ENCODE measurements around the gene CIAPIN1.
"Not testable (repeated sequence)": the region's sequence is repeated elsewhere in the genome, so short reads cannot be mapped to it uniquely, and the experiment has no call there.

The CIAPIN1 gene

DNA sequence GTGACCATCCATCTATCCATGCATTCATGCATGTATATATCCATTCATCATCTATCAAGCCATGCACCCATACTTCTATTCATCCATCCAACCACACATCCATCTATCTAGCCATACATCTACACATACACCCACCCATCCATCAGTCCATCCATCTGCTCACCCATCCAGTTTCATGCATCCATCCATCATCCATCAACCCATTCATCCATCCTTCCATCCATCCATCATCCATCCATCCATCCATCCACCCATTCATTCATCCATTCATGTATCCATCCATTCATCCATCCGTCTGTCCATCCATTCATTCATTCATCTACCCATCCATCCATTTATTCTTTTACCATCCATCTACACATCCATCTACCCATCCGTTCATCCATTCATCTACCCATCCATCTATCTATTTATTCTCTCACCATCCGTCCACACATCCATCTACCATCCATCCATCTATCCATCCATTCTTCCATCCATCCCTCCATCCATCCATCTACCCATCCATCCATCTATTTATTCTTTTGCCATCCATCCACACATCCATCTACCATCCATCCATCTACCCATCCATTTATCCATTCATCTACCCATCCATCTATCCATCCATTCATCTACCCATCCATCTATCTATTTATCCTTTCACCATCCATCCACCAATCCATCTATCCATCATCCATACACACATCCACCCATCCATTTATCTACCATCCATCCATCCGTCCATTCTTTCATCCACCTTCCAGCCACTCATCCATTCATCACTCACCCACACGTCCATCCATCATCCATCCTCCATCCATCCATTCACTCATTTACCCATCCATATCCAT, 39.4 kb downstream of the CIAPIN1 start:
- DNase-seq (ENCODE audit: low read depth in 2 of 2), result no peak

DNA sequence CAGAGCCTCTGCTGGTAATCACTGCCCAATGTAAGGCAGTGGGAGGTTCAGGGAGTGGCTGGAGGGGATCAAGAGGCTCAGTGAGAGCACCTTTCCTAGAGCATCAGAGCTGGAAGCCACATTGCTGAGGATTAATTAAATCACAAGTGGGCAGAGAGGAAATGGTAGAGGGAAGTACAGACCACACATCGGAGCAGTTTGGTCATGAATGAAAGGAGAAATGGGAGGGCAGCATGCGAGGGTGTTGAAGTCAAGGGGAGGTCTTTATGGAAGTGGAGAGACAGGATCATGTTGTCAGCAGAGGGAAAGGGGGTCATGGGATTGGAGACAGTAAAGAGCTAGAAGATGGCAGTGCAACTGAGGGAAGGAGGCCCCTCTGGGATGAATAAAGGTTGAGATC, 40.3 kb downstream of the CIAPIN1 start:
- no peak for DNase-seq (ENCODE audit: low read depth in 2 of 2)

DNA sequence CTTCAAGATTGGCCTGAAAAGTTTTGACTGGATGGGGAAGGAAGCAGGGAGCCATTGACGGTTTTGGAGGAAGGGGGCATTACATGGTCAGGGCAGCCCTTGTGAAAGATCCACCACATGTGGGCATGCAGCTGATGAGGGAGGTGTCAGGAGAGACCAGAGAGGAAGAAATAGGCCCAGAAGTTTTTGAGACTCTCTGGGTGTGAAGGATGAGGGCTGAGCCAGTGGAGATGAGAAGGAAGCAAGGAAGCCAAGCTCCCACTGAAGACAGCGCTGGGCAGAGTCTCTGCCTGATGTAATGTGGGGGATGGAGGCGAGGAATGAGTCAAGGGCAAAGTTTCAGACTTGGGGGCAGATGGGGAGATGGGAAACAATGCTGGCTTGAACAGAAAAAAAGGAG, 42.1 kb downstream of the CIAPIN1 start:
- no peak for DNase-seq (ENCODE audit: low read depth in 2 of 2)

DNA sequence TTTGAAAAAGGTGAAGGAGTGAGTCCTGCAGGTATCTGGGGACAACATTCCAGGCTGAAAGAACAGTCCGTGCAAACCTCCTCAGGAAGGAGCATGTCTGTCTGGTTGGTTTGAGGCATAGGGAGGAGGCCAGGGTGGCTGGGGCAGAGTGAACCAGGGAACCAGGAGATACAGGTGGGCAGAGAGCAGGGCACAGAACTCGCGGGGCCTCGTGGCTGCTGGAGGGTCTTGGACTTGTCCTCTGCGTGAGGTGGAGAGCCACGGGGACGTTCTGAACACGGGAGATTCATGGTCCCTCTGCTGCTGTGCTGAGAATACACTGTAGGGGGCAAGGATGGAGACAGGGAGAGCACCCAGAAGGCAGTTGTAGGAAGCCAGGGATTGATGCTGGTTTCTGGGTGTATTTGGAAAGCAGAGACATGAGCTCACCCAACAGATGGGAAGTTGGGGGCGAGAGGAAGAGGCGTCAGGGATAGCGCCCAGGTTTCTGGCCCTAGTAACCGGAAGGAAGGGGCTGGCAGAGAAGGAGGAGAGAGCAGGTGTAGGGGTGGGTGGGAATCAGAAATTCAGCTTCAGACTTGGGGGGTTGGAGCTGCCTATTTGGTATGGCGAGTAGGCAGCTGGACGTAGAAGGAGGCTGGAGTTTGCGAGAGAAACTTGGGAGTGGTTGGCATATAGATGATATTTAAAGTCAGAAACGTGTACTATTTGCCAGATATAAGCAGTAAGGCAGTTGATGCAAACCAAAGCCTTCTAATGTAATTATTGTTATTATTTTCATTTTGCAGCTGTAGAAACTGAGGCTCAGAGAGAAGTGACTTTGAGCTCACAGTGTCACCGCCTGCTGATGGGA, 43.0 kb downstream of the CIAPIN1 start, which contains the start of gene CCL17:
TSS of gene CCL17 (plus strand) at position 803 of the 853 bp plus-strand sequence. CDS start 9,166 bp downstream, outside the sequence.
- DNase-seq (ENCODE audit: low read depth in 2 of 2), result no peak

DNA sequence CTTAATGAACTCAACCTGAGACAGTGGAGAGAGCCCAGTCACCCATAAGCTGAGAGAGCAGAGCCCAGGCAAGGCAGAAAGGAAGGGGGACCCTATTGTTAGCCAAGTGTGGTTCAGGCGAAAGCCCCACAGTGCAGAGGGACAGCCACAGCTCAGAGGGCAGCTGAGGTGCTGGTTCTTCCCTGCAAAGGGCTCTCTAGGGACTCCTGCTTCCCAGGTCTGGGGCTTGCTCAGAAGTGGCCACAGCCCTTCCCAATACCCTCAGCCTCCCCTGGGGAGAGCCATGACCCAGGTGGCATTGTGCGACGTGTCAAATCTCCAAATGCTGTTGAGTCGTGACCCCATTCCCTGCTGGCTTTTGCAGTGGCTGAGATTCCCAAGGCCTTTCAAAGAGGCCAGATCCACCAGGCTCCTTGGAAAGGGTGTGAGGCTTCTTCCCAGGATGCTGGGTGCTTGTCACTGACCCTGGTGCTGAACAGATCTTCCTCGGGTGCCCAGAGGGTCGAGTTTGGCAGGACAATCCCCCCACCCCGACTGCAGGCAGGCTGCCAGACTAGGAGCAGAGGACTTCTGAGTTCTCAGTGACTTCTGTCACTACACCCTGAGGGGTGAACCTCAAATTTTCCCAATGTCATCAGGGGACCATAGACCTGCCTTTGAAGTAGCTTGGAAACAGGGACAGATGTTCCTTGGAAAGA, 45.1 kb downstream of the CIAPIN1 start:
- no peak for DNase-seq (ENCODE audit: low read depth in 2 of 2)

DNA sequence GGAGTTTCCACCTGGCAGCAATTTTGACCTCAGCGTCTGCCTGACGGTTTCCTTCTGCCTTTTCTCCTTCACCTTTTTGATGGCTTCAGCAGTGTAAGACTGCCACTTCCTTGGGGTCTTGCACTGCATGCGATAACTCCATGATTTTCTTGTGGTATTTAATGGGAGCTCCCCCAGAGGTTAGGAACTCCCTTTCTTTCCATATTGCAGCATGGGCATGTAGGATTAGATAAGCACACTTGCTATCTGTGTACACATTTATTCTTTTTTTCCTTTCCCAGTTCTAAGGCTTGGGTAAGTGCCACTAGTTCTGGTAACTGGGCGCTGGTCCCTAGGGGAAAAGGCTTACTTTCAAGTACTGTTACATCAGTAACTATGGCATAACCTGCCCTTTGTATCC, 49.7 kb downstream of the CIAPIN1 start:
- not testable (repeated sequence) for DNase-seq (ENCODE audit: low read depth in 2 of 2)

DNA sequence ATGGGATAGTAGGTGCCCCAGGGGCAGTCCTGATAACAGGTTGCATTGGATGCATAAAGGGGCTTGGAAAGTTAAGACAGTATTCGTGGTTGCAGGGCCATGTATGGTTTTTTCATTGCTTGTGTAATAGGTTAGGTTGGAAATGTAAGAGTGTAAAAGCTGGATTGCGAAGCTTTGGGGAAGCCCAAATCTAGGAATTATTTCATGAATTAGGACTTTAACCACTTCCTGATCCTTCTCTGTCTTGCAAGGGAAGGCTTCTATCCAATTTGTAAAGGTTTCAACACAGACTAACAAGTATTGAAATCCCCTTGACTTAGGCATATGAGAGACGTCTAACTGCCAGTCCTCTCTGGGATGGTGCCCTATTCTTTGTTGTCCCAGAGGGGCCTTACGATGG, 50.4 kb downstream of the CIAPIN1 start:
- no peak for DNase-seq (ENCODE audit: low read depth in 2 of 2)

DNA sequence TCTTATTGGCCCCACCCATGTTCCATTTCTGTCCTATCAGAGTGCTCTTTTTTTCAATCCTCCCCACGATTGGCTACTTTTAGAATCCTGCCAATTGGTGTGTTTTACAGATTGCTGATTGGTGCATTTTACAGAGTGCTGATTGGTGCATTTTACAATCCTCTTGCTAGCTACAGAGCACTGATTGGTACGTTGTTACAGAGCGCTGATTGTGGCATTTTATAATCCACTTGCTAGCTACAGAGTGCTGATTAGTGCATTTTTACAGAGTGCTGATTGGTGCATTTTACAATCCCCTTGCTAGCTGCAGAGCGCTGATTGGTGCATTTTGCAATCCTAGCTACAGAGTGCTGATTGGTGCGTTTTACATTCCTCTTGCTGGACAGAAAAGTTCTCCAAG, 52.2 kb downstream of the CIAPIN1 start:
- DNase-seq (ENCODE audit: low read depth in 2 of 2), result no peak

DNA sequence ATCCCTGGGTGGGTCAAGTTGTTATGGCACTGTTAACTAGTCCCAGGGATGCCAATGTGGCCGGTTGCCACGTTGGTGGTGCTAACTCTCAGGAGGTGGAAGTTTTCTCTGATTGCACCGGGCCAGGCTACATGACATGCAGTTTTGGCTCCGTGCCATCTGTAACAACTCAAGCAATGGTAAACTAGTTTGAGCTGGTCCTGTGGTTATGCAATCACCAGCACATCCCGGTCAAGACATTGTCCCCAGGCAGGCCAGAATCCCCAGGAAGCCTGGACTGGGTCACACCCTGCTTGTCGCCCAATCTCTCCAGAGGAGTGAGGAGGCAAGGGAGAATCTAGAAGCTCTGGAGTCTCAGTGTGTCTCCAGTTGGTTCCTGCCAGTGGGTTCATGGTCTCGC, 52.7 kb downstream of the CIAPIN1 start:
- no peak for DNase-seq (ENCODE audit: low read depth in 2 of 2)

DNA sequence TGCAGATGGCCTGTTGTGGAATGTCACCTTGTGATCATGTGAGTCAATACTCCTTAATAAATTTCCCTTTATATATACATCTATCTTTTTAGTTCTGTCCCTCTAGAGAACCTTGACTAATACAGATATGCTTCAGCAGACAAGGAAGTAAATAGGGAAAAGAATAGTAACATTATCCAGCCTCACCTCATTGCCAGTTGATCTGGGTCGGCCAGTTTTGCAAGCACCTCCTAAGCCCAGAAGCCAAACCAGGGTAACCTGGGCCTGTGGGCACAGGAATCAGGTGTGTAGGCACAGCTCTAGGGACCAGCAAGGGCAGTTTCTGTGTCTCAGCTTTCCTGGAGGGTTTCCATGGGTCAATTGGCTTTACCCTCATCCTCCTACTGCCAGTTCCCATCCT, 54.5 kb downstream of the CIAPIN1 start:
- no peak for DNase-seq (ENCODE audit: low read depth in 2 of 2)

DNA sequence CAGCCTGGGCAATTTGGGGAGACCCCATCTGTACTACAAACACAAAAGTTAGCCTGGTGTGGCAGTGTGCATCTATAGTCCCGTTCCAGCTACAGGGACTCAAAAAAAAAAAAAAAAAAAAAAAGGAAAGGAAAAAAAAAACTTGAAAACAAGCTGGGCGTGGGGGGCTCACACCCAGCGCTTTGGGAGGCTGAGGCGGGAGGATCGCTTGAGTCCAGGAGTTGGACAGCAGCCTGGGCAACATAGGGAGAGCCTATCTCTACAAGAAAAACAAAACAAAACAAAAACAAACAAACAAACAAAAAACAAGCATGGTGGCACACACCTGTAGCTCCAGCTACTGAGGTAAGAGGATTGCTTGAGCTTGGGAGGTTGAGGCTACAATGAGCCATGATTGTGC, 55.5 kb downstream of the CIAPIN1 start:
- DNase-seq (ENCODE audit: low read depth in 2 of 2), result no peak

DNA sequence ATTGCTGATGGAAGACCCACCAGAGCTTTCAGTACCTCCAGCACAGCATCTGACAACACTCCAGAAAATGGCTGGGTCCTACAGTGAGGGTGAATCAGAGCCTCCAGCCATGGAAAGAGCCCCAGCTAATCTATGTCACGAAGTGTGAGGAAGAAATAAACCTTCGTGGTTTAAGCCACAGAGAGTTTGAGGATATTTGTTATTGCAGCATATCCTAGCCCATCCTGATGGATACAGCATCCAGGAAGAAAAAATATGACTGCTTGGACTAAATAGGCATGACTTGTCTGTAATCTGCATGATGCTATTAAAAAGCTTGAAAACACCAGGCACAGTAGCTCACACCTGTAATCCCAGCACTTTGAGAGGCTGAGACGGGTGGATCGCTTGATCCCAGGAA, 55.9 kb downstream of the CIAPIN1 start:
- no peak for DNase-seq (ENCODE audit: low read depth in 2 of 2)

DNA sequence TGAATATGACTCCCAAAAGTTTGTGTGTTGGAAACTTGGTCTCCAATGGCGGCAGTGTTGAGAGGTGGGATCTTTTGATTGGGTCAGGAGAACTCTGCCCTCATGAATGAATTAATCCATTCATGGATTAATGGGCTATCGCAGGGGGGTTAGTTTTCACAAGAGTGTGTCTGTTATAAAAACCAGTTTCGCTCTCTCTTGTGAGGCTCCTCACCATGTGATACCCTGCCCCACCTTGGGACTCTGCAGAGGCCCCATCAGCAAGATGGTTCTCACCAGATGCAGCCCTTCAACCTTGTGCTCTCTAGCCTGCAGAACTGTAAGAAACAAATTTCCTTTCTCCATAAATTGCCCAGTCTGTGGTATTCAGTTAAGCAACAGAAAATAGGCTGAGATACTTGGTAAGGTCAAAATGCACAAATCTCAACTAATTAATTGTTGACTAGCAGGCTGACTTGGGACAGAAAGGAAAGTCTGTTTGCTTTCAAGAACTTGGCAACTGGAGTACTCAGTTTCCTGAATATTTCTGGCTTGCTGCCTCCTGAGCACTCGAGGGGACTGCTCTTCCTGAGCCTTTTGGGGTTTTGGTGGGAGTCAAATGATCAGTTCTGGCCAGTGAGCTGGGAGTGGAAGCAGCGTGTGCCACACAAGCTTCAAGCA, 56.4 kb downstream of the CIAPIN1 start:
- no peak for DNase-seq (ENCODE audit: low read depth in 2 of 2)

DNA sequence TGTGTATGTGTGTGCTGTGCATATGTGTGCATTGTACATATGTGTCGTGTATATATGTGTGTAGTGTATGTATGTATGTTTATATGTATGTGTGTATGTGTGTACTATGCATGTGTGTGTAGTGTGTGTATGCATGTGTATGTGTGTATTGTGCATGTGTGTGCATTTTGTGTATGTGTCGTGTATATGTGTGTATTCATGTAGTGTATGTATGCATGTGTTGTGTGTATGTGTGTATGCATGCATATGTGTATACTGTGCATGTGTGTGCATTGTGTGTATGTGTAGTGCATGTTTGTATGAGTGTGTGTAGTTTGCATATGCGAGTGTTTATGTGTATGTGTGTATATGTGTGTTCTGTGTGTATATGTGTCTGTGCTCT, 58.1 kb downstream of the CIAPIN1 start:
- no peak for DNase-seq (ENCODE audit: low read depth in 2 of 2)

DNA sequence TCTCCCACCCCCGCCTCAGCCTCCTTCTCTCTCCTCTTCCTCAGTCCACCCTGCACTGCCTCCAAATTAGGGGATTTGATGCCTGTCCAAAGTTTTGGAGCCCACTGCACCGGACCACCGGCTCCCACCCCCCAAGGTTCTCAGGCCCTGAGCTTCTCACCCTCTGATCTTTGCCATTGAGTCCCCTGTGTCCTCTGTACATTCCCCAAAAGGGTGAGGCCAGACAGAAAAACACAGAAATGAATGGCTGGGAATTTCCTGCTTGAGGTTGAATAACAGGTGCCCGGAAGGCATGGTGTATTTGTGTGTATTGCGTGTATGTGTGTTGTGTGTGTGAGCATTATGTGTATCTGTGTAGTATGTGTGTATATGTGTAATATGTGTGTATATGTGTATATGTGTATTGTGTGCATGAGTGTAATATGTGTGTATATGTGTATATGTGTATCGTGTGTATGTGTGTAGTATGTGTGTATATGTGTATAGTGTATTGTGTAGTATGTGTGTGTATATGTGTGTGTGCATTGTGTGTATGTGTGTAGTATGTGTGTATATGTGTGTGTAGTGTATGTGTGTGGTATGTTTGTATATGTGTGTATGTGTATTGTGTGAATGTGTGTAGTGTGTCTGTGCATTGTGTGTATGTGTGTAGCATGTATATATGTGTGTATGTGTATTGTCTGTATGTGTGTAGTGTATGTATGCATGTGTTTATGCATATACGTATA, 58.7 kb downstream of the CIAPIN1 start:
- DNase-seq (ENCODE audit: low read depth in 2 of 2), result no peak

DNA sequence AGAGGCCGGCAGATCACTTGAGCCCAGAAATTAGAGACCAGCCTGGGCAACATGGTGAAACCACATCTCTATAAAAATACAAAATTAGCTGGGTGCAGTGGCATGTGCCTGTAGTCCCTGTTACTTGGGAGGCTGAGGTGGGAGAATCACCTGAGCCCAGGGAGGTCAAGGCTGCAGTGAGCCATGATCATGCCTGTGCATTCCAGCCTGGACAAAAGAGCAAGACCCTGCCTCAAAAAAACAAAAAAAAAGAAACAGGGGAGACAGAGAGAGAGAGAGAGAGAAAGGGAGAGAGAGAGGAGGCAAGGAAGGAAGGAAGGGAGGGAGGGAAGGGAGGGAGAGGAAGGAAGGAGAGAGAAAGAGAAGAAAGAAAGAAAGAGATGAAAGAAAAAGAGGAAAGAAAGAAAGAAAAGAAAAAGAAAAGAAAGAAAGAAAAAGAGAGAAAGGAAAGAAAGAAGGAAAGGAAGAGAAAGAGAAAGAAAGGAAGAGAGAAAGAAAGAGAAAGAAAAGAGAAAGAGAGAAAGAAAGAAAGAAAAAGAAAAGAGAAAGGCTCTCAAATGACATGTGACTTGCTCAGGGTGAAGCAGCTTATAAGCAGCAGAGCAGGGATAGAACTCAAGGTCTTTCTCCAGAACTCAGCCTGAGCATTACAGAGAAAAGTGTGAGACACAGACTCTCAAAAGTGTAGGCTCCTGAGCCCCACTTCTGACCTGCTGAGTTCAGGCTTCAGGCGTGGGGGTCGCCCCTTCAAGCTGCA, 59.4 kb downstream of the CIAPIN1 start:
- no peak for DNase-seq (ENCODE audit: low read depth in 2 of 2)

DNA sequence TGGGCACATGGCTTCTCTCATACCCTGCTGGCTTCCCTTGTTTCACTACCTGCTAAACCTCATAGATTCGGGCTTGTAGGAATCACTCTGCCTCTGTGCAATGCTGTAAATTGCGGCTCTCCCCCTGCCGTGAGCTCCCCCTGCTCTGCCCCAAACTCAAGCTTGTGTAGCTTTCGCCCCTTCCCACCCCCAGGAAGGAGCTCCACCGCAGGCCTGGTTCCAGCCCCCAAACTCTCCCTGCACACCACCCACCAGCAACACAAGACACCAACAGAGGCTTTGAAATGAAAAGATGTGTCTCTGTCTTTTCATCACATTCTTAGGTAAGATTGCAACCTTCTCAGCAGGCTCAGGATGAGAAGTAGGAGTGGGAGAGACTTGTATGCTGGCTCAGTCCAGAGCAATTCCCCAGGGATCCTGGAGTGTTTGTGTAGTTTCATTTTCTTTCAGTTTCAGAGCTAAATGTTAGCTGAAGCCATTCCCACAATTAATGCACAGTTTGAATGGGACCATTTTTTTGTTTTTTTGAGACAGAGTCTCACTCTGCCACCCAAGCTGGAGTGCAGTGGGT, 60.7 kb downstream of the CIAPIN1 start:
- DNase-seq (ENCODE audit: low read depth in 2 of 2), result no peak

DNA sequence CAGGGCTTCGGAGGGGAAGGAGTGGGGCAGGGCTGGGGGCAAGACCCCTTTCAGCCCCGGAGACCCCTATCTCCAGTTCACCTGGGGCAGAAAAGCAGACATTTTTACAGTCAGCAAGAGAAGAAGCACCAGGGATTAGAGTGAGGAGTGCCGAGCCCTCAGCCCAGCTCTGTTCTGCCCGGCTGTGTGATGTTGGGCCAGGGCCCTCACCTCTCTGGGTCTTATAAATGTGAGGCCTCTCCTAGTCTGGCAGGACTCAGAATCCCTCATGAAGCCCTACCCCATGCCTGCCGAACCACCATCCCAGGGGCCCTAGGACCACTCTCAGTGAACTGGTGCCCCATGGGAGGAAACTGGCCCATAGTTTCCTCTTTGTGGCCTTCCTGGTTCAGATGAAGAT, 62.1 kb downstream of the CIAPIN1 start:
- no peak for DNase-seq (ENCODE audit: low read depth in 2 of 2)

DNA sequence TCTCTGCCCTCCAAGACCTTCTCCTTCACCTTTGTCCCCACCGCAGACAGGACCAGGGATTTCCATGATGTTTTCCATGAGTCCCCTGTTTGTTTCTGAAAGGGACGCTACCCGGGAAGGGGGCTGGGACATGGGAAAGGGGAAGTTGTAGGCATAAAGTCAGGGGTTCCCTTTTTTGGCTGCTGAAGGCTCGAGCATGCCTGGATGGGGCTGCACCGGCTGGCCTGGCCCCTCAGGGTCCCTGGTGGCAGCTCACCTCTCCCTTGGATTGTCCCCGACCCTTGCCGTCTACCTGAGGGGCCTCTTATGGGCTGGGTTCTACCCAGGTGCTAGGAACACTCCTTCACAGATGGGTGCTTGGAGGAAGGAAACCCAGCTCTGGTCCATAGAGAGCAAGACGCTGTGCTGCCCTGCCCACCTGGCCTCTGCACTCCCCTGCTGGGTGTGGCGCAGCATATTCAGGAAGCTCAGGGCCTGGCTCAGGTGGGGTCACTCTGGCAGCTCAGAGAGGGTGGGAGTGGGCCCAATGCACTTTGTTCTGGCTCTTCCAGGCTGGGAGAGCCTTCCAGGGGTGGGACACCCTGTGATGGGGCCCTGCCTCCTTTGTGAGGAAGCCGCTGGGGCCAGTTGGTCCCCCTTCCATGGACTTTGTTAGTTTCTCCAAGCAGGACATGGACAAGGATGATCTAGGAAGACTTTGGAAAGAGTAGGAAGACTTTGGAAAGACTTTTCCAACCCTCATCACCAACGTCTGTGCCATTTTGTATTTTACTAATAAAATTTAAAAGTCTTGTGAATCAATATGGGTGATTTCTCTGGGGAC, 62.7 kb downstream of the CIAPIN1 start:
- no peak for DNase-seq (ENCODE audit: low read depth in 2 of 2)
